HuH-7 (cell line): Measurements from ENCODE around the gene PTK6.
"Not testable (repeated sequence)": the region's sequence is repeated elsewhere in the genome, so short reads cannot be mapped to it uniquely, and the experiment has no call there.

Experiments used
- DNase-seq: peaks from one replicate; pipeline ENCODE4 v3.0.0; 2011; ENCODE audit warnings: low spot score

PTK6 gene

DNA sequence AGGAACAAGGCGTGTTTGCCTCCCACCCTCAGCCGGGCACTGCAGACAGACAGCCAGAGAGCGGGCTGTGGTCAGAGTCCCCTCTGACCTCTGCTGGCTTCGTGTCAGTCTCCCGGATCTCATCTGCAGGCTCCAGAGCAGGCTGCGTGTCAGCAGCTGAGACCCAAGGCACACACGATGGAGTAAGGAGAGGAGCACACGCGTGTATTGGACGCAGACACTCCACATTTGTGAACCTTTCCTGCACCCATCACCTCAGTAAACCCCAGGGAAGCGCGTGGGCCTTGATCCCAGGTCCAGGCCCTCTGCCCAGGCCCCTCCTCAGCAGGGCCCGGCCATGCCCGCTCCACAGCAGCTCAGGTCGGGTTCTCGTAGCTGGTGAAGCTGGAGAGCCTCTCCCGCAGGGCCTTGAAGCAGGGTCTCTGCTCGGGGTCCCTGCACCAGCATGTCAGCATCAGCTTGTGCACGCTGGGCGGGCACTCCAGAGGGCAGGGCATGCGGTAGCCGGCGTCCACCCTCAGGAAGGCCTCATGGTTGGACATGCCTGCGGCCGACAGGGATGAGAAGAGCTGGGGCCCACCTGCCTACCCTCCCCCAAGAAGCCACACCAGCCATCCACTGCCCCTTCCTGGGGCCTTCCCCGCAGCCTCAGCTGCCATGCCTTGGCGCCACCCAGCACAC is 7.9 kb downstream of the PTK6 start:
- no peak for DNase-seq

- DNase-seq, result no peak
Observed at GRCh38 chr20:63527184-63527583, 10.0 kb downstream of the PTK6 start.

GRCh38 chr20:63525971-63526370 is 11.2 kb downstream of the PTK6 start:
- no peak for DNase-seq

- no peak for DNase-seq
Observed at GRCh38 chr20:63525185-63525584, 12.0 kb downstream of the PTK6 start.

DNA sequence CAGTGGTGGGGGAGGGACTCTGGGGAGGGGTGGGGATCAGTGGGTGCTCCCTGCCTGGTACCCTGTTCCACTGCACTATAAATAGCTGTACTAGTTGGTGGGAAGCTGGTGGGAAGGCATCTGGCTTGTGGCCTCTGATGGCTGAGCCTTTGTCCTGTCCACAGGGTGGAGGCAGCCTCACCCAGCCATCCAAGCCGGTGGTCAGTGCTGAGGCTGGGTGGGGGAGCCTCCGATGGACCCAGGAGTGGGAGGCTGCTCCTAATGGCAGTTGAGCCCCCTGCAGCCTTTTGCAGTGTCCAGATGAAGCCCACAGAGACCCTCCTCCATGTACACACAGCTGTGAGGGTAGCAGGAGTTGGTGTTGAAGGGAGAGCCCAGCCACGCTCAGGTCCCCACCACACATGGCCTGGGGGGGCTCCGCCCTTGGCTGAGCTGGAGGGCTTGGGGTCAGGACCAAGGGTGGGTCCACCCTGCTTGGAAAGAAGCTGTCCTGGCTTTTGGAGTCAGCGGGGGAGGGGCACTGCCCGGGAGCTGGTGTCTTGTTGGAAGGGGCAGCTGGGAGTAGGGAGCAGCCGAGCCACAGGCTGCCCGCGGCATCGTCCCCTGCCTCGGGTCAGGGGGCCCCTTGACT is 14.1 kb downstream of the PTK6 start:
- no peak for DNase-seq

- no peak for DNase-seq
Observed at GRCh38 chr20:63522091-63522868, 14.9 kb downstream of the PTK6 start.

DNA sequence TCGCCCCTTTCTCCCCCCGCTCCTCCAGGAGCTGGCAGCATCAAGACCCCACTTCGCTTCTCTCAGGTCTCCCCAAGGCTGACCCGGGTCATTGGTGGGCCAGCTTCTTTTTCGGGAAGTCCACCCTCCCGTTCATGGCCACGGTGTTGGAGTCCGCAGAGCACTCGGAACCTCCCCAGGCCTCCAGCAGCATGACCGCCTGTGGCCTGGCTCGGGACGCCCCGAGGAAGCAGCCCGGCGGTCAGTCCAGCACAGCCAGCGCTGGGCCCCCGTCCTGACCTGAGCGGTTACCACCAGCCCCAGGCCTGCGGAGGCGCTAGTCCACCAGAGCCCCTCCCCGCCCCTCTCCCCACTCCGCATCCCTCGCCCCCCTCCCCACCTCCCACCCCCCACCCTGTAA is 15.6 kb downstream of the PTK6 start:
- DNase-seq, result no peak

DNA sequence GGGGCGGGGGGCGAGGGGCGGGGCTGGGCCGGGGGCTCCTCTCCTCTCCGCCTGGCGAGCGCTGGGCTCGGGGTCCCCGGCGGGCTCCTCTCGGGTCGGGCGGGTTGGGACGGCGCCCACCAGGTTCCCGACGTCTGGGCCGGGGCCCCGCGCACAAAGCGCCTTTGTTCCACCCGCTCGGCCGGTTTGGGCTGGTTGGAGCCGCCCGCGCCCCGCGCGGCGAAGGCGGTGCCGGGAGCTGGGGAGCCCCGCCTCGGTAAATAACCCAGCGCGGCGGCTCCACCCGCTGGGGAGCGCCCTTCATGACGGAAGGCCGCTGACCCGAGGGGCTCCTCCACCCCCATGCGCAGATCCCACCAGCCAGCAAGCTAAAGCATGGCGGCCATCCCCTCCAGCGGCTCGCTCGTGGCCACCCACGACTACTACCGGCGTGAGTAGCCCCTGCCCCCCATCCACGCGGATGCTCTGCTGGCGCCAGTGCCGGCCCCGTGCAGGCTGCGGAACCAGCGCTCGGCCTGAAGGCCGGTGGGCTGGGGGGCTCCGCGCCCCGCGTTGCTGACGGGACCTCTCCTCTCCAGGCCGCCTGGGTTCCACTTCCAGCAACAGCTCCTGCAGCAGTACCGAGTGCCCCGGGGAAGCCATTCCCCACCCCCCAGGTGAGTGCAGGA is 16.1 kb downstream of the PTK6 start:
- DNase-seq, result peak; percentile 76

DNA sequence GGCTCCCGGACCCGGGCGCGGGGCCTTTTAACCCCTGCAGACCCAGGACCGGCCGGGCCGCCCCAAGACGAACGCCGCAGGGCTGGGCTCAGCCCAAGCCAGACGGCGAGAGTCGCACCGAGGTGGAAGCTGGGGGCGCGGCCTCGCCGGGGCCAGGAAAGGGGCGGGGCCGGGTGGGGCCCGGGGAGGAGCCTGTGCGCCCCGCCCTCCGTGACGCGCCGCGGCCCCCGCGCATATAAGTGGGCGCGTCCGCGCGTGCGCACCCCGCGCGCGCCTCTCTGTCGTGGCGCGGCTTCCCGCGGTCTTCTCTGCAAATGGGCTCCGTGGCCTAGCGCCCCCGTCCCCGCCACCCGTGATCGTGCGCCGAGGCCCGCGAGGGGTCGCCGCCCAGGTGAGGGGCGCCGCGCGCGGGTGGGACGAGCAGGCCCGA is 16.7 kb downstream of the PTK6 start, which contains the start of gene PPDPF:
Gene PPDPF (plus strand): TSS at position 262 of the 430 bp plus-strand sequence. CDS start 544 bp downstream, outside the sequence.
- DNase-seq, result peak; percentile 97

GRCh38 chr20:63519668-63520503 is 17.3 kb downstream of the PTK6 start:
- peak; percentile 92 for DNase-seq

GRCh38 chr20:63518946-63519667 is 18.1 kb downstream of the PTK6 start:
- no peak for DNase-seq

GRCh38 chr20:63518351-63518861 is 18.8 kb downstream of the PTK6 start:
- no peak for DNase-seq

- DNase-seq, result no peak
Observed at GRCh38 chr20:63517376-63518309, 19.5 kb downstream of the PTK6 start.

- DNase-seq, result not testable (repeated sequence)
Observed at GRCh38 chr20:63514520-63514919, 22.7 kb downstream of the PTK6 start.

GRCh38 chr20:63513207-63513606 is 24.0 kb downstream of the PTK6 start:
- no peak for DNase-seq

- no peak for DNase-seq
Observed at GRCh38 chr20:63509088-63509564, 28.1 kb downstream of the PTK6 start.

GRCh38 chr20:63508072-63508768 is 29.0 kb downstream of the PTK6 start:
- DNase-seq, result no peak

- no peak for DNase-seq
Observed at GRCh38 chr20:63507083-63507743, 30.0 kb downstream of the PTK6 start.
